ENCODE measurements around the gene VSTM4. TPM values are rescaled to one million over a fixed set of nuclear protein-coding genes. Genes with fewer than 3 reads are reported as not detected.

Gene VSTM4
- total RNA-seq, 1 experiment from 2014 or later: 0.13 TPM

DNA sequence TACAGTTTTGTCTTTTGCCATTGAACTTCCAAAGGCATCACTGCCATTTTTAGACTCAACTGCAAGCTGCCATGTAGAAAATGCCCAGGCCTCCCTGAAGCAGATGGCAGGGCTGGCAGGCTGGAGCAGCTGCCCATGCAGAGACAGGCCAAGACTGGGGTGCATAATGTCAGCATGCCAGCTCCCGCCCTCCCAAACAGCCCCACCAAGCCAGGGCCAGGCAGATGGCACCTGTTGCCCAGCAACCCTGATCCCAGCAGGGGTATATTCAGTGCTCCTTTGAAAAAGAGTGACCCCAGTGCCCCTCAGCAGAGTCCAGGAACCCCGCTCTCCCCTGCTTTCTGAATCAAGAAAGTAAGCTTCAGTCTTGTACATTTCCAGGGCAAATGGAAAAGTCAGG lies 32.6 kb downstream of the VSTM4 start:
- no TSS peak for BruUV-seq (replicated peaks)
- H3K27me3 ChIP-seq (ENCODE audit: control insufficient read depth, insufficient read depth, low read length): peaks cover 6% of the 10 kb centered on the region
- ChIA-PET CTCF (no interaction called here), POLR2A (no interaction called here)
- intact Hi-C loops (cut with micrococcal nuclease; ENCODE audit: unreplicated experiment) (no loop called here), in situ Hi-C loops (cut with HindIII; ENCODE audit: low pct_unique_long_range_greater_than_20kb, low sequenced_read_pairs) (no loop called here)
- peaks cover 9% of the 10 kb centered on the region; the same call in 1 of the 2 replicates for H3K9me3 ChIP-seq (ENCODE audit: control insufficient read depth, insufficient read depth, low read depth, low read length)
- ATAC-seq (no peak), DNase-seq (ENCODE audit: low read depth, low spot score) (no peak)
- no peaks in the 10 kb centered on the region for H3K4me1 ChIP-seq (ENCODE audit: control insufficient read depth, insufficient read depth, low read length)
- no peak overlapping the region for H3K27ac ChIP-seq (ENCODE audit: low read length)
- TF ChIP-seq, protein P1, sequence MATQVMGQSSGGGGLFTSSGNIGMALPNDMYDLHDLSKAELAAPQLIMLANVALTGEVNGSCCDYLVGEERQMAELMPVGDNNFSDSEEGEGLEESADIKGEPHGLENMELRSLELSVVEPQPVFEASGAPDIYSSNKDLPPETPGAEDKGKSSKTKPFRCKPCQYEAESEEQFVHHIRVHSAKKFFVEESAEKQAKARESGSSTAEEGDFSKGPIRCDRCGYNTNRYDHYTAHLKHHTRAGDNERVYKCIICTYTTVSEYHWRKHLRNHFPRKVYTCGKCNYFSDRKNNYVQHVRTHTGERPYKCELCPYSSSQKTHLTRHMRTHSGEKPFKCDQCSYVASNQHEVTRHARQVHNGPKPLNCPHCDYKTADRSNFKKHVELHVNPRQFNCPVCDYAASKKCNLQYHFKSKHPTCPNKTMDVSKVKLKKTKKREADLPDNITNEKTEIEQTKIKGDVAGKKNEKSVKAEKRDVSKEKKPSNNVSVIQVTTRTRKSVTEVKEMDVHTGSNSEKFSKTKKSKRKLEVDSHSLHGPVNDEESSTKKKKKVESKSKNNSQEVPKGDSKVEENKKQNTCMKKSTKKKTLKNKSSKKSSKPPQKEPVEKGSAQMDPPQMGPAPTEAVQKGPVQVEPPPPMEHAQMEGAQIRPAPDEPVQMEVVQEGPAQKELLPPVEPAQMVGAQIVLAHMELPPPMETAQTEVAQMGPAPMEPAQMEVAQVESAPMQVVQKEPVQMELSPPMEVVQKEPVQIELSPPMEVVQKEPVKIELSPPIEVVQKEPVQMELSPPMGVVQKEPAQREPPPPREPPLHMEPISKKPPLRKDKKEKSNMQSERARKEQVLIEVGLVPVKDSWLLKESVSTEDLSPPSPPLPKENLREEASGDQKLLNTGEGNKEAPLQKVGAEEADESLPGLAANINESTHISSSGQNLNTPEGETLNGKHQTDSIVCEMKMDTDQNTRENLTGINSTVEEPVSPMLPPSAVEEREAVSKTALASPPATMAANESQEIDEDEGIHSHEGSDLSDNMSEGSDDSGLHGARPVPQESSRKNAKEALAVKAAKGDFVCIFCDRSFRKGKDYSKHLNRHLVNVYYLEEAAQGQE (IDR thresholded peaks at IDR 0.05; ENCODE audit: insufficient read depth in 1 of 2, low read depth in 2 of 2, low read length in 1 of 2): no peak
- TF ChIP-seq, protein P2, sequence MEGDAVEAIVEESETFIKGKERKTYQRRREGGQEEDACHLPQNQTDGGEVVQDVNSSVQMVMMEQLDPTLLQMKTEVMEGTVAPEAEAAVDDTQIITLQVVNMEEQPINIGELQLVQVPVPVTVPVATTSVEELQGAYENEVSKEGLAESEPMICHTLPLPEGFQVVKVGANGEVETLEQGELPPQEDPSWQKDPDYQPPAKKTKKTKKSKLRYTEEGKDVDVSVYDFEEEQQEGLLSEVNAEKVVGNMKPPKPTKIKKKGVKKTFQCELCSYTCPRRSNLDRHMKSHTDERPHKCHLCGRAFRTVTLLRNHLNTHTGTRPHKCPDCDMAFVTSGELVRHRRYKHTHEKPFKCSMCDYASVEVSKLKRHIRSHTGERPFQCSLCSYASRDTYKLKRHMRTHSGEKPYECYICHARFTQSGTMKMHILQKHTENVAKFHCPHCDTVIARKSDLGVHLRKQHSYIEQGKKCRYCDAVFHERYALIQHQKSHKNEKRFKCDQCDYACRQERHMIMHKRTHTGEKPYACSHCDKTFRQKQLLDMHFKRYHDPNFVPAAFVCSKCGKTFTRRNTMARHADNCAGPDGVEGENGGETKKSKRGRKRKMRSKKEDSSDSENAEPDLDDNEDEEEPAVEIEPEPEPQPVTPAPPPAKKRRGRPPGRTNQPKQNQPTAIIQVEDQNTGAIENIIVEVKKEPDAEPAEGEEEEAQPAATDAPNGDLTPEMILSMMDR (IDR thresholded peaks at IDR 0.05): no peak
- TF ChIP-seq SIN3A (IDR thresholded peaks at IDR 0.05; ENCODE audit: borderline replicate concordance, insufficient read depth, low read depth, low read length) (no peak), TCF7L2 (IDR thresholded peaks at IDR 0.05; ENCODE audit: low read depth, low read length) (no peak), POLR2AphosphoS5 (IDR thresholded peaks at IDR 0.05; ENCODE audit: low read depth, low read length) (no peak)
- H3K36me3 ChIP-seq (ENCODE audit: control insufficient read depth, insufficient read depth, low read length): no peaks in the 10 kb centered on the region
- no peak overlapping the region for H3K4me3 ChIP-seq (ENCODE audit: low read depth in 2 of 2, low read length in 2 of 2)

DNA sequence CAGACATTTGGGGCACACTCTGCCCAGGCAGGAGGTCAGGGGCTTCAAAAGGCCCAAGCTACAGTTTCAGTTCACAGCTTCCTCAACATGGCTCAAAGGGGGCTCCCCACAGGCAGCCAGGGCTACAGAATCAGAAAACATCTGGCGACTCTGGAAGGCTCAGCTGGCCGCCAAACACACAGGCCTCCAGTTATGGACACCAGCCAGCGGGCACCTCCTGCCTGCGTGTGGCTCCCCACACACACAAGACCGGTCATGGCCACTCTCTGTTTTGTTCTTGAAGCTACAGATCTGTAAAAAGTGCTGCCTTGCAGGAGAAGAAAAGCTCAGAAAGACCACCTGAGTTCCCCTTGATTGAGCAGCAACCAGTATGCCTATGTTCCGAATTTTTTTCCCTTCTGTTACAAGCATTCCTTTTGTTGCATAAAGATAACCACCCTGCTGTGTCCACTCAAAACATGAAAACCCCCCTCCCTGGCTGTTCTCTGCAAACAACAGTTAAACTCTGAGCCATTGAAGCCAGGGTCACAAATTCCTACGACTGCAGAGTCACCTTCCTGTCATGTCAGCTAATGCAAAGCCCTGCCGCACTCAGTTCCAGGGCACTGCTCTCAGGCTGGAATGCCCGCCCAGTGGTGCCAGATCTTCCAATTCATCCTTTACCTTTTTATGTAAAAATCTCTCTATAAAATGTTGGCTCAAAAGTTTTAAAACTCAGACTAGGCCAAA lies 33.6 kb downstream of the VSTM4 start:
- DNase-seq (ENCODE audit: low read depth, low spot score) (no peak), ATAC-seq (no peak; the same call in 1 of the 2 replicates)
- ChIA-PET CTCF (no interaction called here), POLR2A (no interaction called here)
- H3K4me3 ChIP-seq (ENCODE audit: low read depth in 2 of 2, low read length in 2 of 2): no peak overlapping the region
- H3K4me1 ChIP-seq (ENCODE audit: control insufficient read depth, insufficient read depth, low read length): no peaks in the 10 kb centered on the region
- peaks cover under 1% of the 10 kb centered on the region; the same call in 1 of the 2 replicates for H3K9me3 ChIP-seq (ENCODE audit: control insufficient read depth, insufficient read depth, low read depth, low read length)
- peaks cover 6% of the 10 kb centered on the region for H3K27me3 ChIP-seq (ENCODE audit: control insufficient read depth, insufficient read depth, low read length)
- intact Hi-C loops (cut with micrococcal nuclease; ENCODE audit: unreplicated experiment): no loop called here
- H3K27ac ChIP-seq (ENCODE audit: low read length): no peak overlapping the region
- BruUV-seq (replicated peaks): no TSS peak
- in situ Hi-C loops (cut with HindIII; ENCODE audit: low pct_unique_long_range_greater_than_20kb, low sequenced_read_pairs): no loop called here
- H3K36me3 ChIP-seq (ENCODE audit: control insufficient read depth, insufficient read depth, low read length): no peaks in the 10 kb centered on the region
- TF ChIP-seq, protein P2 (IDR thresholded peaks at IDR 0.05): no peak
- no peak for TF ChIP-seq TCF7L2 (IDR thresholded peaks at IDR 0.05; ENCODE audit: low read depth, low read length)
- no peak for TF ChIP-seq POLR2AphosphoS5 (IDR thresholded peaks at IDR 0.05; ENCODE audit: low read depth, low read length)
- TF ChIP-seq, protein P1 (IDR thresholded peaks at IDR 0.05; ENCODE audit: insufficient read depth in 1 of 2, low read depth in 2 of 2, low read length in 1 of 2): no peak
- TF ChIP-seq SIN3A (IDR thresholded peaks at IDR 0.05; ENCODE audit: borderline replicate concordance, insufficient read depth, low read depth, low read length): no peak
